Endothelial cell of umbilical vein (primary cell): ENCODE measurements around the gene CEP63. TPM values are rescaled to one million over a fixed set of nuclear protein-coding genes. Genes with fewer than 3 reads are reported as not detected.

ENCODE experiments used
- BruUV-seq: library from RNA; stranded (reverse); fragments of 400-500 nt; replicated peaks from 2 replicates; lab custom pipeline; 2021; lab: Mats Ljungman, UMichigan
- CTCF ChIA-PET: fragments of 300-600, 350-600 bp; sonication (Branson Sonifier 250); formaldehyde crosslinking; loops from one replicate; lab custom pipeline; 2021; ENCODE audit warnings: antibody characterized with exemption, inconsistent platforms; lab: Charles Lee
- POLR2A ChIA-PET: fragments of 300-600, 350-600 bp; sonication (Branson Sonifier 250); formaldehyde crosslinking; loops from one replicate; lab custom pipeline; 2021; ENCODE audit warnings: antibody characterized with exemption, inconsistent platforms; lab: Charles Lee
- DNase-seq: peaks from one replicate; pipeline ENCODE4 v3.0.0-alpha.2; 2011; ENCODE audit warnings: low read depth, low spot score
- FAIRE-seq: peaks from 2 replicates; lab custom pipeline; 2011; peaks lifted over from hg19 to GRCh38; lab: Jason Lieb, UNC
- H2AFZ ChIP-seq: 2 replicates; pipeline ENCODE4 v1.6.0; 2012; ENCODE audit warnings: low read depth, low read length, control low read depth, inconsistent platforms
- H3K27ac ChIP-seq: 2 replicates; pipeline ENCODE4 v1.5.1; 2011; ENCODE audit warnings: low read depth, mild to moderate bottlenecking, control low read depth, low read length, moderate library complexity; ENCODE audit not compliant: insufficient read depth
- H3K27me3 ChIP-seq, 2 experiments: 2 replicates each; pipeline versions ENCODE4 v1.6.0 to v1.6.1; 2011; ENCODE audit warnings: low read length in 2 of 2, mixed read lengths in 1 of 2; ENCODE audit not compliant: control insufficient read depth in 2 of 2, insufficient read depth in 2 of 2
- H3K36me3 ChIP-seq, 2 experiments: 2 replicates in 1 of 2; 3 replicates in 1 of 2; pipeline ENCODE4 v1.5.1; 2011; ENCODE audit warnings: low read length in 2 of 2, mild to moderate bottlenecking in 1 of 2, moderate library complexity in 1 of 2; ENCODE audit not compliant: control insufficient read depth in 2 of 2, insufficient read depth in 2 of 2; ENCODE audit errors: extremely low read depth in 1 of 2
- H3K4me1 ChIP-seq: 3 replicates; pipeline ENCODE4 v1.5.1; 2011; ENCODE audit warnings: mild to moderate bottlenecking, low read length; ENCODE audit not compliant: control insufficient read depth, insufficient read depth; ENCODE audit errors: extremely low read depth
- H3K4me2 ChIP-seq: 2 replicates; pipeline ENCODE4 v1.6.1; 2011; ENCODE audit warnings: low read length, control low read depth, mixed read lengths; ENCODE audit not compliant: insufficient read depth
- H3K4me3 ChIP-seq, 3 experiments: fragments of 200-600 bp in 1 of 3; sonication (generic), shearing (Covaris generic) in 1 of 3; replicated peaks in 1 of 3; 2 replicates each; pipeline ENCODE4 v1.5.1; 2011 to 2016; ENCODE audit warnings: control low read depth in 3 of 3, low read length in 3 of 3, mild to moderate bottlenecking in 2 of 3, inconsistent platforms in 1 of 3, low read depth in 1 of 3, moderate library complexity in 1 of 3; ENCODE audit not compliant: insufficient read depth in 1 of 3
- H3K79me2 ChIP-seq: 2 replicates; pipeline ENCODE4 v1.6.0; 2012; ENCODE audit warnings: low read length, inconsistent platforms; ENCODE audit not compliant: control insufficient read depth, insufficient read depth
- H3K9ac ChIP-seq: replicated peaks from 2 replicates; pipeline ENCODE3; 2011; ENCODE audit warnings: low read length, control low read depth; ENCODE audit not compliant: insufficient read depth; ENCODE audit errors: extremely low read depth
- H3K9me1 ChIP-seq: replicated peaks from 3 replicates; pipeline ENCODE4 v1.6.0; 2011; ENCODE audit warnings: mild to moderate bottlenecking, low read length; ENCODE audit not compliant: control insufficient read depth, insufficient read depth; ENCODE audit errors: extremely low read depth
- H3K9me3 ChIP-seq: replicated peaks from 2 replicates; pipeline ENCODE4 v1.5.1; 2012; ENCODE audit warnings: low read length, inconsistent platforms; ENCODE audit not compliant: control insufficient read depth, insufficient read depth
- H4K20me1 ChIP-seq: replicated peaks from 2 replicates; pipeline ENCODE3; 2011; ENCODE audit warnings: mild to moderate bottlenecking, low read length; ENCODE audit not compliant: control insufficient read depth, insufficient read depth; ENCODE audit errors: extremely low read depth
- EZH2 ChIP-seq: IDR thresholded peaks from 2 replicates; pipeline ENCODE4 v1.6.1; 2012; ENCODE audit warnings: borderline replicate concordance, low read depth, mild to moderate bottlenecking, moderate library complexity, low read length, inconsistent platforms; ENCODE audit not compliant: severe bottlenecking
- FOS ChIP-seq: IDR thresholded peaks from 2 replicates; pipeline ENCODE4 v1.6.1; 2011; ENCODE audit warnings: mild to moderate bottlenecking, low read length, moderate library complexity, borderline replicate concordance; ENCODE audit not compliant: insufficient read depth
- GATA2 ChIP-seq: IDR thresholded peaks from 2 replicates; pipeline ENCODE4 v1.7.0; 2011; ENCODE audit warnings: low read depth, mild to moderate bottlenecking, moderate library complexity, mixed read lengths, low read length; ENCODE audit not compliant: insufficient read length, insufficient read depth
- JUN ChIP-seq: IDR thresholded peaks from 2 replicates; pipeline ENCODE4 v1.6.1; 2011; ENCODE audit warnings: borderline replicate concordance, low read depth; ENCODE audit not compliant: insufficient read length, insufficient read depth
- MAX ChIP-seq: IDR thresholded peaks from 2 replicates; pipeline ENCODE4 v1.6.1; 2011; ENCODE audit not compliant: insufficient read depth, insufficient read length
- MYC ChIP-seq: IDR thresholded peaks from one replicate; pipeline ENCODE4 v1.6.1; 2011; ENCODE audit warnings: mild to moderate bottlenecking, low read depth, low read length
- POLR2A ChIP-seq: IDR thresholded peaks from 2 replicates; pipeline ENCODE4 v1.6.1; 2012; ENCODE audit warnings: low read depth, mild to moderate bottlenecking, control low read depth, low read length
- POLR2AphosphoS5 ChIP-seq: IDR thresholded peaks from 2 replicates; pipeline ENCODE4 v1.6.1; 2012; ENCODE audit warnings: low read depth, mild to moderate bottlenecking, control low read depth, low read length, moderate library complexity; ENCODE audit not compliant: insufficient read depth
- dilution Hi-C: fragments of 300-500 bp; cut with MboI; formaldehyde crosslinking; loops from one replicate; pipeline ENCODE4 v1.15.0; 2019; ENCODE audit warnings: low sequenced_read_pairs; ENCODE audit not compliant: extremely low pct_ligation_motif_present
- intact Hi-C: fragments of 100-400 bp; cut with micrococcal nuclease; formaldehyde crosslinking; loops from one replicate; pipeline ENCODE4 v1.10.0; 2022
- polyA plus RNA-seq, 4 experiments: library from polyadenylated mRNA; depleted of rRNA in 3 of 4; stranded (reverse) in 3 of 4; unstranded in 1 of 4; fragments of >200 nt; gene quantifications; 2 replicates each; pipeline versions ENCODE4 v1.2.1 to v1.2.3, GENCODE V29; 2011 to 2012; ENCODE audit warnings: missing spikeins in 1 of 4
- total RNA-seq: library from RNA; stranded (reverse); gene quantifications from 2 replicates; pipeline ENCODE4 v1.2.3, GENCODE V29; 2021
- TF ChIP-seq, protein P1 (sequence below), 2 donors: IDR thresholded peaks; 1 replicate in 1 of 2; 2 replicates in 1 of 2; pipeline ENCODE4 v1.5.1; 2011; ENCODE audit warnings: low read length in 2 of 2, mild to moderate bottlenecking in 2 of 2, moderate library complexity in 2 of 2, control low read depth in 1 of 2, inconsistent platforms in 1 of 2, low read depth in 1 of 2; ENCODE audit not compliant: insufficient read depth in 1 of 2; ENCODE audit errors: extremely low read depth in 1 of 2

Gene CEP63
- total and polyA plus RNA-seq, 2 donors (not counting 3 experiments of a cell fraction or from before 2014, with no cell fraction given) = 5.7 to 29.4 TPM

DNA sequence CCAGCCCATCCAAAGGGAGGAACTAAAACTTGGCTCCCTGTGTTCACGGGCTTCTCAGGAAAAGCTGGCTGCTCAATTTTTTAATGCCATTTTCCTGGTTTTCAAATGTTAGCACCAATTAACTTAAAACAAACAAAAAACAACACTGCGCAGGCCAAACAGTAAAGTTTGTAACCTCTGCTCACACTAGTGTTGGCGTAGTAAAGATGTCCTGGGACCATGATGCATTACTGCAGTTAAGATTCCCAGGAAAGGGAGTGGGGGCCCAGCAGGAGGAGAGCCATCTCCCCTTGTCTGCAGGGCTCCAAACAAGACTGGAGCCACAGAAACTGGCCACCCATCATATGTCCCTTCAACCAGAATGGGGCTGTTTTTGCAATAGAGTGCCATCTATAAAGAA, 91.0 kb downstream of the CEP63 start:
- no peak for TF ChIP-seq GATA2
- TF ChIP-seq FOS = no peak
- no peak for TF ChIP-seq POLR2A
- TF ChIP-seq POLR2AphosphoS5 = no peak
- TF ChIP-seq, protein P1, sequence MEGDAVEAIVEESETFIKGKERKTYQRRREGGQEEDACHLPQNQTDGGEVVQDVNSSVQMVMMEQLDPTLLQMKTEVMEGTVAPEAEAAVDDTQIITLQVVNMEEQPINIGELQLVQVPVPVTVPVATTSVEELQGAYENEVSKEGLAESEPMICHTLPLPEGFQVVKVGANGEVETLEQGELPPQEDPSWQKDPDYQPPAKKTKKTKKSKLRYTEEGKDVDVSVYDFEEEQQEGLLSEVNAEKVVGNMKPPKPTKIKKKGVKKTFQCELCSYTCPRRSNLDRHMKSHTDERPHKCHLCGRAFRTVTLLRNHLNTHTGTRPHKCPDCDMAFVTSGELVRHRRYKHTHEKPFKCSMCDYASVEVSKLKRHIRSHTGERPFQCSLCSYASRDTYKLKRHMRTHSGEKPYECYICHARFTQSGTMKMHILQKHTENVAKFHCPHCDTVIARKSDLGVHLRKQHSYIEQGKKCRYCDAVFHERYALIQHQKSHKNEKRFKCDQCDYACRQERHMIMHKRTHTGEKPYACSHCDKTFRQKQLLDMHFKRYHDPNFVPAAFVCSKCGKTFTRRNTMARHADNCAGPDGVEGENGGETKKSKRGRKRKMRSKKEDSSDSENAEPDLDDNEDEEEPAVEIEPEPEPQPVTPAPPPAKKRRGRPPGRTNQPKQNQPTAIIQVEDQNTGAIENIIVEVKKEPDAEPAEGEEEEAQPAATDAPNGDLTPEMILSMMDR (IDR thresholded peaks at IDR 0.05; ENCODE audit: extremely low read depth in 1 of 2, insufficient read depth in 1 of 2, low read depth in 1 of 2, low read length in 2 of 2) = no peak
- TF ChIP-seq EZH2 = no peak
- TF ChIP-seq MAX = no peak
- TF ChIP-seq JUN = no peak
- no peak for TF ChIP-seq MYC
- no TSS peak for BruUV-seq
- Histone ChIP-seq H3K9ac (no peak overlapping the region), H3K4me2 (no peak overlapping the region), H3K9me1 (no peaks in the 10 kb centered on the region), H3K27me3 (no peaks in the 10 kb centered on the region), H3K4me3 (no peak overlapping the region), H2AFZ (no peak overlapping the region), H4K20me1 (no peaks in the 10 kb centered on the region), H3K36me3 (no peaks in the 10 kb centered on the region), H3K4me1 (no peaks in the 10 kb centered on the region), H3K79me2 (no peaks in the 10 kb centered on the region), H3K27ac (no peak overlapping the region), H3K9me3 (no peaks in the 10 kb centered on the region)
- dilution Hi-C loops = no loop called here
- CTCF ChIA-PET = interaction anchor here (1.6 kb wide), 1 partner anchor 9 kb away, joined by 3 read pairs; no protein-coding TSS in a partner anchor
- no peak for DNase-seq
- POLR2A ChIA-PET = interaction anchor here (0.7 kb wide), 1 partner anchor 15 kb away, joined by 4 read pairs; no protein-coding TSS in a partner anchor
- intact Hi-C loops = no loop called here
- no peak for FAIRE-seq
